H1 (cell line): ENCODE data around the gene PLXNA4. TPM values are rescaled to one million over a fixed set of nuclear protein-coding genes. Genes with fewer than 3 reads are reported as not detected.

Source experiments
- CTCF ChIA-PET: fragments of 300-600 bp; sonication (Branson Sonifier 250); formaldehyde crosslinking; loops from one replicate; lab custom pipeline; 2021; ENCODE audit not compliant: partially characterized antibody; lab: Charles Lee
- POLR2A ChIA-PET: fragments of 300-600 bp; sonication (Branson Sonifier 250); formaldehyde crosslinking; loops from one replicate; lab custom pipeline; 2021; ENCODE audit warnings: inconsistent platforms; ENCODE audit not compliant: partially characterized antibody; lab: Charles Lee
- DNase-seq, 2 experiments: peaks; one replicate each; pipeline versions ENCODE4 v3.0.0 to v3.0.0-alpha.2; 2010 to 2022; ENCODE audit warnings: low spot score in 2 of 2, low read depth in 1 of 2, mixed read lengths in 1 of 2
- FAIRE-seq: peaks from 2 replicates; lab custom pipeline; 2011; peaks lifted over from hg19 to GRCh38; lab: Jason Lieb, UNC
- H2AFZ ChIP-seq: 2 replicates; pipeline ENCODE4 v1.8.1; 2012; ENCODE audit warnings: low read length, inconsistent platforms
- H2AK5ac ChIP-seq: 2 replicates; pipeline ENCODE4 v1.6.1; 2013; ENCODE audit warnings: low read depth, low read length
- H2BK120ac ChIP-seq: replicated peaks from 2 replicates; pipeline ENCODE3; 2013; ENCODE audit warnings: low read depth, low read length, inconsistent platforms
- H2BK12ac ChIP-seq: 2 replicates; pipeline ENCODE4 v1.6.1; 2013; ENCODE audit warnings: low read depth, low read length
- H2BK15ac ChIP-seq: 2 replicates; pipeline ENCODE4 v1.6.1; 2013; ENCODE audit warnings: low read length
- H2BK20ac ChIP-seq: 2 replicates; pipeline ENCODE4 v1.6.1; 2013; ENCODE audit warnings: low read length
- H2BK5ac ChIP-seq: 2 replicates; pipeline ENCODE4 v1.6.1; 2013; ENCODE audit warnings: low read depth, low read length
- H3K14ac ChIP-seq: 2 replicates; pipeline ENCODE4 v1.6.1; 2013; ENCODE audit warnings: inconsistent platforms; ENCODE audit not compliant: insufficient read length
- H3K18ac ChIP-seq: 2 replicates; pipeline ENCODE4 v1.6.1; 2013; ENCODE audit warnings: low read length; ENCODE audit errors: extremely low read depth
- H3K23ac ChIP-seq: 2 replicates; pipeline ENCODE4 v1.6.1; 2013; ENCODE audit warnings: inconsistent platforms; ENCODE audit not compliant: insufficient read length
- H3K23me2 ChIP-seq: 2 replicates; pipeline ENCODE4 v1.6.1; 2013; ENCODE audit warnings: low read depth, low read length
- H3K27ac ChIP-seq: 2 replicates; pipeline ENCODE4 v1.6.1; 2011; ENCODE audit warnings: low read depth, low read length, inconsistent platforms
- H3K27me3 ChIP-seq, 4 experiments: replicated peaks in 1 of 4; 1 replicate in 1 of 4; 2 replicates in 3 of 4; pipeline versions ENCODE4 v1.6.1 to v1.8.1; 2011 to 2013; ENCODE audit warnings: low read length in 3 of 4, mild to moderate bottlenecking in 3 of 4, inconsistent platforms in 2 of 4, mixed read lengths in 2 of 4, moderate library complexity in 1 of 4; ENCODE audit not compliant: control insufficient read depth in 3 of 4, insufficient read depth in 3 of 4; ENCODE audit errors: extremely low read depth in 1 of 4
- H3K36me3 ChIP-seq, 4 experiments: 2 replicates each; pipeline versions ENCODE4 v1.6.1 to v1.8.1; 2011 to 2013; ENCODE audit warnings: mild to moderate bottlenecking in 4 of 4, low read length in 3 of 4, moderate library complexity in 2 of 4, control low read depth in 1 of 4, inconsistent platforms in 1 of 4; ENCODE audit not compliant: insufficient read depth in 4 of 4, control insufficient read depth in 2 of 4
- H3K4ac ChIP-seq: replicated peaks from 2 replicates; pipeline ENCODE3; 2013; ENCODE audit warnings: low read length, low read depth, mixed read lengths, inconsistent platforms; ENCODE audit not compliant: insufficient read length
- H3K4me1 ChIP-seq, 4 experiments: replicated peaks in 1 of 4; 1 replicate in 1 of 4; 2 replicates in 3 of 4; pipeline versions ENCODE4 v1.6.1 to v1.8.1; 2011 to 2013; ENCODE audit warnings: low read length in 3 of 4, inconsistent platforms in 2 of 4, mixed read lengths in 1 of 4; ENCODE audit not compliant: insufficient read depth in 4 of 4, control insufficient read depth in 3 of 4
- H3K4me2 ChIP-seq, 2 experiments: 2 replicates each; pipeline versions ENCODE4 v1.6.1 to v1.8.1; 2011 to 2013; ENCODE audit warnings: low read depth in 2 of 2, low read length in 2 of 2, control low read depth in 1 of 2, inconsistent platforms in 1 of 2, mild to moderate bottlenecking in 1 of 2; ENCODE audit not compliant: insufficient read depth in 1 of 2
- H3K4me3 ChIP-seq, 4 experiments: fragments of 200-600, 300-600 bp in 1 of 4; sonication (generic), shearing (Covaris generic), sonication (Bioruptor Twin) in 1 of 4; 2 replicates each; pipeline versions ENCODE4 v1.5.1 to v1.8.1; 2011 to 2016; ENCODE audit warnings: low read length in 4 of 4, low read depth in 3 of 4, control low read depth in 2 of 4, inconsistent platforms in 2 of 4, mild to moderate bottlenecking in 2 of 4, mixed read lengths in 1 of 4, moderate library complexity in 1 of 4; ENCODE audit not compliant: insufficient read depth in 2 of 4; ENCODE audit errors: extremely low read depth in 1 of 4
- H3K56ac ChIP-seq: replicated peaks from 2 replicates; pipeline ENCODE3; 2013; ENCODE audit warnings: low read depth, mild to moderate bottlenecking, mixed read lengths, low read length, inconsistent platforms; ENCODE audit not compliant: insufficient read length
- H3K79me1 ChIP-seq: 2 replicates; pipeline ENCODE4 v1.6.1; 2013; ENCODE audit warnings: low read depth, low read length, control low read depth
- H3K79me2 ChIP-seq, 2 experiments: 2 replicates each; pipeline versions ENCODE4 v1.6.1 to v1.8.1; 2012 to 2013; ENCODE audit warnings: low read length in 2 of 2, mild to moderate bottlenecking in 2 of 2, inconsistent platforms in 1 of 2; ENCODE audit not compliant: insufficient read depth in 2 of 2, control insufficient read depth in 1 of 2
- H3K9ac ChIP-seq, 4 experiments: replicated peaks in 1 of 4; 1 replicate in 1 of 4; 2 replicates in 3 of 4; pipeline versions ENCODE4 v1.6.1 to v1.8.1; 2011 to 2013; ENCODE audit warnings: low read depth in 3 of 4, low read length in 3 of 4, control low read depth in 2 of 4, mild to moderate bottlenecking in 2 of 4, moderate library complexity in 2 of 4, inconsistent platforms in 1 of 4; ENCODE audit errors: extremely low read depth in 1 of 4
- H3K9me3 ChIP-seq, 2 experiments: 2 replicates each; pipeline versions ENCODE4 v1.6.1 to v1.8.1; 2012 to 2013; ENCODE audit warnings: mild to moderate bottlenecking in 2 of 2, moderate library complexity in 2 of 2, control low read depth in 1 of 2, inconsistent platforms in 1 of 2, low read depth in 1 of 2, low read length in 1 of 2, mixed read lengths in 1 of 2; ENCODE audit not compliant: insufficient read depth in 2 of 2
- H4K20me1 ChIP-seq, 2 experiments: replicated peaks in 1 of 2; 2 replicates each; pipeline versions ENCODE3 to v1.8.1; 2011 to 2013; ENCODE audit warnings: inconsistent platforms in 2 of 2, low read length in 2 of 2, mild to moderate bottlenecking in 1 of 2; ENCODE audit not compliant: insufficient read depth in 2 of 2, control insufficient read depth in 1 of 2
- H4K5ac ChIP-seq: 2 replicates; pipeline ENCODE4 v1.6.1; 2013; ENCODE audit warnings: low read length, low read depth, mixed read lengths, inconsistent platforms; ENCODE audit not compliant: insufficient read length
- H4K8ac ChIP-seq: 2 replicates; pipeline ENCODE4 v1.8.0; 2013; ENCODE audit warnings: mild to moderate bottlenecking, moderate library complexity, low read length, inconsistent platforms; ENCODE audit not compliant: insufficient read depth; ENCODE audit errors: extremely low read depth
- H4K91ac ChIP-seq: replicated peaks from 2 replicates; pipeline ENCODE3; 2013; ENCODE audit warnings: low read length, mixed read lengths, inconsistent platforms; ENCODE audit not compliant: insufficient read length
- BRCA1 ChIP-seq: IDR thresholded peaks from 2 replicates; pipeline ENCODE4 v1.6.1; 2012; ENCODE audit warnings: low read depth, low read length, improper control_type of control experiment
- E2F6 ChIP-seq: IDR thresholded peaks from 2 replicates; pipeline ENCODE4 v1.6.1; 2012; ENCODE audit warnings: inconsistent platforms
- EP300 ChIP-seq, 2 experiments: IDR thresholded peaks; 1 replicate in 1 of 2; 2 replicates in 1 of 2; pipeline ENCODE4 v1.6.1; 2011 to 2012; ENCODE audit warnings: low read depth in 2 of 2, low read length in 2 of 2, mild to moderate bottlenecking in 2 of 2, borderline replicate concordance in 1 of 2, inconsistent platforms in 1 of 2, moderate library complexity in 1 of 2
- NRF1 ChIP-seq: IDR thresholded peaks from 2 replicates; pipeline ENCODE4 v1.6.1; 2011; ENCODE audit warnings: mild to moderate bottlenecking, low read depth, low read length, improper control_type of control experiment
- RFX5 ChIP-seq: IDR thresholded peaks from 2 replicates; pipeline ENCODE4 v1.6.1; 2011; ENCODE audit warnings: low read depth, low read length, improper control_type of control experiment, borderline replicate concordance
- SUZ12 ChIP-seq: fragments of 200-600 bp; sonication (generic); IDR thresholded peaks from 2 replicates; pipeline ENCODE4 v1.6.1; 2012; ENCODE audit warnings: mild to moderate bottlenecking, inconsistent platforms, low read length, moderate library complexity, mixed read lengths
- TAF7 ChIP-seq: optimal IDR thresholded peaks from 2 replicates; pipeline ENCODE3; 2011; ENCODE audit warnings: low read depth, mild to moderate bottlenecking, inconsistent platforms, low read length, moderate library complexity, borderline replicate concordance
- WGBS, 2 experiments: shearing (Covaris generic) in 1 of 2; methylation state at CpG; one replicate each; pipeline versions ENCODE4 v1.1.6 to v1.1.7; 2013 to 2015; ENCODE audit warnings: low lambda C conversion rate in 2 of 2, mixed read lengths in 2 of 2, inconsistent platforms in 1 of 2, low coverage in 1 of 2, missing lambda C conversion rate in 1 of 2; ENCODE audit not compliant: insufficient replicate concordance in 2 of 2, insufficient coverage in 1 of 2, insufficient read length in 1 of 2; ENCODE audit errors: extremely low coverage in 1 of 2, missing lambda C conversion rate in 1 of 2; 5-methylcytosine and 5-hydroxymethylcytosine counted together
- polyA plus RNA-seq, 7 experiments: library from polyadenylated mRNA; depleted of rRNA in 3 of 7; stranded (reverse) in 5 of 7; unstranded in 2 of 7; fragments of >200 nt in 5 of 7; fragments of 200-250 nt in 2 of 7; gene quantifications; 1 replicate in 5 of 7; 2 replicates in 1 of 7; 4 replicates in 1 of 7; pipeline versions ENCODE4 v1.2.1 to v1.2.3, GENCODE V29; 2011 to 2013; ENCODE audit warnings: missing spikeins in 2 of 7, mixed read lengths in 2 of 7
- total RNA-seq: library from RNA; stranded (reverse); fragmentation: NEBNext Ultra II Directional; extraction: Animal tissue kit (Norgen Biotek cat#: 25700); gene quantifications from 2 replicates; pipeline ENCODE4 v1.2.1, GENCODE V29; 2021

The PLXNA4 gene
- total and polyA plus RNA-seq, 2 of the 8 experiments (the other 6 are each of a cell fraction or from before 2014, with no cell fraction given): 0.76 to 0.79 TPM

GRCh38 chr7:132417103-132417906 is 159.0 kb downstream of the PLXNA4 start:
- no peak overlapping the region for H2BK20ac ChIP-seq
- no peak overlapping the region for H3K4ac ChIP-seq
- H4K8ac ChIP-seq: no peak overlapping the region
- H3K18ac ChIP-seq: no peak overlapping the region
- H2AK5ac ChIP-seq: no peak overlapping the region
- H3K79me2 ChIP-seq: no peaks in the 10 kb centered on the region
- H3K4me3 ChIP-seq: no peak overlapping the region
- no peak overlapping the region for H3K23ac ChIP-seq
- no peak overlapping the region for H4K91ac ChIP-seq
- H3K27me3 ChIP-seq: no peaks in the 10 kb centered on the region
- H3K4me2 ChIP-seq: no peak overlapping the region
- no peaks in the 10 kb centered on the region for H3K9me3 ChIP-seq
- ChIA-PET CTCF (interaction anchor here (0.5 to 0.7 kb wide), 3 partner anchors 27 to 98 kb away, joined by 3 read pairs; no protein-coding TSS in a partner anchor), POLR2A (no interaction called here)
- no peak for TF ChIP-seq TAF7
- no peak for TF ChIP-seq EP300 (IDR thresholded peaks at IDR 0.05; ENCODE audit: borderline replicate concordance in 1 of 2, low read depth in 2 of 2, low read length in 2 of 2)
- no peak for TF ChIP-seq NRF1
- TF ChIP-seq RFX5: no peak
- no peak for TF ChIP-seq SUZ12
- no peak for TF ChIP-seq E2F6
- TF ChIP-seq BRCA1: no peak
- H2BK15ac ChIP-seq: no peak overlapping the region
- H3K9ac ChIP-seq: no peak overlapping the region
- no peak overlapping the region for H3K14ac ChIP-seq
- DNase-seq (no peak), FAIRE-seq (no peak)
- H3K79me1 ChIP-seq: no peaks in the 10 kb centered on the region
- no peak overlapping the region for H2AFZ ChIP-seq
- no peak overlapping the region for H2BK120ac ChIP-seq
- H4K20me1 ChIP-seq: no peaks in the 10 kb centered on the region
- no peaks in the 10 kb centered on the region for H3K23me2 ChIP-seq
- no peak overlapping the region for H2BK12ac ChIP-seq
- H4K5ac ChIP-seq: no peak overlapping the region
- no peak overlapping the region for H3K27ac ChIP-seq
- no peak overlapping the region for H2BK5ac ChIP-seq
- 88% methylated on average over 9 of the region's 9 CpGs; no CpG with 5 or more reads in 1 of the 2 experiments for WGBS, 2 experiments
- no peaks in the 10 kb centered on the region for H3K36me3 ChIP-seq
- H3K4me1 ChIP-seq: no peaks in the 10 kb centered on the region
- H3K56ac ChIP-seq: no peak overlapping the region
